GM23338 (cell line): ENCODE results near the gene NEUROG2. TPM values are rescaled to one million over a fixed set of nuclear protein-coding genes. Genes with fewer than 3 reads are reported as not detected.
A peak's percentile ranks its signal among the peaks of the same experiment; 100 is the strongest.

Source experiments
- ATAC-seq: fragments of 200-7000 bp; cut with Tn5 transposase; 3 replicates; pipeline ENCODE4 v1.9.1; 2020
- DNase-seq: peaks from one replicate; pipeline ENCODE4 v3.0.0-alpha.2; 2015; ENCODE audit warnings: low spot score
- H2AFZ ChIP-seq: fragments of 200-600 bp; sonication (generic); 2 replicates; pipeline ENCODE4 v1.8.0; 2016; ENCODE audit warnings: antibody characterized with exemption, mild to moderate bottlenecking, moderate library complexity
- H3F3A ChIP-seq: fragments of 200-600 bp; sonication (generic); replicated peaks from 2 replicates; pipeline ENCODE4 v1.8.0; 2017; ENCODE audit warnings: antibody characterized with exemption, mixed run types, low read depth
- H3K27ac ChIP-seq: fragments of 200-600 bp; sonication (generic); 2 replicates; pipeline ENCODE4 v1.6.1; 2016; ENCODE audit warnings: low read depth
- H3K27me3 ChIP-seq: fragments of 200-600 bp; sonication (generic); 2 replicates; pipeline ENCODE4 v1.8.0; 2016; ENCODE audit warnings: mild to moderate bottlenecking, mixed run types, moderate library complexity; ENCODE audit not compliant: insufficient read depth
- H3K36me3 ChIP-seq: fragments of 200-600 bp; sonication (generic); 2 replicates; pipeline ENCODE4 v1.8.0; 2016; ENCODE audit warnings: mild to moderate bottlenecking; ENCODE audit not compliant: insufficient read depth
- H3K4me1 ChIP-seq: fragments of 200-600 bp; sonication (generic); 2 replicates; pipeline ENCODE4 v1.8.0; 2016; ENCODE audit warnings: mild to moderate bottlenecking, moderate library complexity; ENCODE audit not compliant: insufficient read depth
- H3K4me2 ChIP-seq: fragments of 200-600 bp; sonication (generic); 2 replicates; pipeline ENCODE4 v1.7.1; 2017; ENCODE audit warnings: mixed run types
- H3K4me3 ChIP-seq: fragments of 200-600 bp; sonication (generic); 2 replicates; pipeline ENCODE4 v1.6.1; 2016; ENCODE audit warnings: mixed run types
- H3K79me2 ChIP-seq: fragments of 200-600 bp; sonication (generic); replicated peaks from 2 replicates; pipeline ENCODE4 v1.8.0; 2017; ENCODE audit warnings: mild to moderate bottlenecking; ENCODE audit not compliant: insufficient read depth
- H3K9me2 ChIP-seq: fragments of 200-600 bp; sonication (generic); 2 replicates; pipeline ENCODE4 v1.8.0; 2017; ENCODE audit not compliant: insufficient read depth
- H4K20me1 ChIP-seq: fragments of 200-600 bp; sonication (generic); replicated peaks from 2 replicates; pipeline ENCODE4 v1.8.0; 2017; ENCODE audit warnings: mild to moderate bottlenecking; ENCODE audit not compliant: insufficient read depth
- H3K27ac Mint-ChIP-seq: 2 replicates; pipeline ENCODE4 v1.8.0; 2020; ENCODE audit warnings: inconsistent platforms, mild to moderate bottlenecking, moderate library complexity, mixed read lengths
- H3K27me3 Mint-ChIP-seq: 3 replicates; pipeline ENCODE4 v1.8.0; 2022; ENCODE audit warnings: low read depth, mild to moderate bottlenecking, moderate library complexity, mixed read lengths, inconsistent platforms; ENCODE audit not compliant: insufficient read depth, poor library complexity
- H3K36me3 Mint-ChIP-seq: 3 replicates; pipeline ENCODE4 v1.8.0; 2021; ENCODE audit warnings: low read depth, mild to moderate bottlenecking, inconsistent platforms, moderate library complexity, mixed read lengths
- H3K4me1 Mint-ChIP-seq: 3 replicates; pipeline ENCODE4 v1.8.0; 2020; ENCODE audit warnings: mild to moderate bottlenecking, inconsistent platforms, mixed read lengths
- H3K4me3 Mint-ChIP-seq: 3 replicates; pipeline ENCODE4 v1.8.0; 2021; ENCODE audit warnings: moderate library complexity, mild to moderate bottlenecking, inconsistent platforms, mixed read lengths
- H3K9me3 Mint-ChIP-seq: 3 replicates; pipeline ENCODE4 v1.8.0; 2020; ENCODE audit warnings: moderate library complexity, mild to moderate bottlenecking, inconsistent platforms, mixed read lengths
- CREB1 ChIP-seq: fragments of 250-450 bp; sonication (Bioruptor Pico); IDR thresholded peaks from 2 replicates; pipeline ENCODE4 v1.5.0; 2020; ENCODE audit warnings: low read depth, mild to moderate bottlenecking, moderate library complexity
- CTCF ChIP-seq, 2 experiments: fragments of 200-600 bp in 1 of 2; sonication (generic) in 1 of 2; conservative IDR thresholded peaks; 2 replicates each; pipeline versions ENCODE4 v1.5.1 to v1.6.1; 2016 to 2017; ENCODE audit warnings: antibody characterized with exemption in 2 of 2, low read depth in 2 of 2, mild to moderate bottlenecking in 2 of 2, moderate library complexity in 1 of 2
- ETS1 ChIP-seq: IDR thresholded peaks from 2 replicates; pipeline ENCODE4 v1.6.1; 2016; ENCODE audit warnings: antibody characterized with exemption
- EZH2 ChIP-seq: fragments of 200-600 bp; sonication (generic); IDR thresholded peaks from one replicate; pipeline ENCODE4 v1.8.0; 2017; ENCODE audit warnings: antibody characterized with exemption, mild to moderate bottlenecking, low read depth; ENCODE audit not compliant: unreplicated experiment
- EZH2phosphoT487 ChIP-seq: fragments of 200-600 bp; sonication (generic); IDR thresholded peaks from one replicate; pipeline ENCODE4 v1.8.1; 2018; ENCODE audit warnings: antibody characterized with exemption; ENCODE audit not compliant: unreplicated experiment
- JUNB ChIP-seq: IDR thresholded peaks from one replicate; pipeline ENCODE4 v1.6.1; 2016; ENCODE audit warnings: antibody characterized with exemption; ENCODE audit not compliant: unreplicated experiment
- NANOG ChIP-seq: IDR thresholded peaks from 2 replicates; pipeline ENCODE4 v1.6.1; 2016; ENCODE audit warnings: antibody characterized with exemption, borderline replicate concordance
- POLR2AphosphoS5 ChIP-seq: IDR thresholded peaks from 2 replicates; pipeline ENCODE4 v1.6.1; 2016; ENCODE audit warnings: antibody characterized with exemption, low read depth
- REST ChIP-seq: IDR thresholded peaks from one replicate; pipeline ENCODE4 v1.6.1; 2018; ENCODE audit warnings: antibody characterized with exemption; ENCODE audit not compliant: unreplicated experiment
- STAT1 ChIP-seq: IDR thresholded peaks from one replicate; pipeline ENCODE4 v1.6.1; 2016; ENCODE audit warnings: antibody characterized with exemption; ENCODE audit not compliant: unreplicated experiment
- ZNF114 ChIP-seq: fragments of 250-450 bp; sonication (Bioruptor Pico); IDR thresholded peaks from 2 replicates; pipeline ENCODE4 v1.5.0; 2020; ENCODE audit warnings: mild to moderate bottlenecking, moderate library complexity
- ZNF331 ChIP-seq: fragments of 250-450 bp; sonication (Bioruptor Pico); IDR thresholded peaks from 2 replicates; pipeline ENCODE4 v1.5.0; 2020; ENCODE audit warnings: low read depth, mild to moderate bottlenecking, moderate library complexity
- ZNF462 ChIP-seq: fragments of 250-450 bp; sonication (Bioruptor Pico); IDR thresholded peaks from 2 replicates; pipeline ENCODE4 v1.5.0; 2020; ENCODE audit warnings: mild to moderate bottlenecking, moderate library complexity
- polyA plus RNA-seq: library from polyadenylated mRNA; unstranded; fragments of >200 nt; fragmentation: Nextera tagmentation; extraction: Ambion mirVana; gene quantifications from 2 replicates; pipeline ENCODE4 v1.2.1, GENCODE V29; 2016
- total RNA-seq: library from RNA; depleted of rRNA; stranded (reverse); fragments of >200 nt; shearing (Covaris generic); gene quantifications from 2 replicates; pipeline ENCODE4 v1.2.3, GENCODE V29; 2014

NEUROG2 gene
- total and polyA plus RNA-seq, 2 experiments from 2014 or later, result not detected

- H3K27ac Mint-ChIP-seq, result no peak overlapping the region
- H3K9me3 Mint-ChIP-seq, result peaks cover 4% of the 10 kb centered on the region; the same call in 1 of the 3 replicates
- Histone ChIP-seq H3K4me3 (no peak overlapping the region), H2AFZ (0 out of 2 replicates have a peak overlapping the region, but pooled peaks have one; percentile 52), H3K79me2 (no peaks in the 10 kb centered on the region), H3K36me3 (no peaks in the 10 kb centered on the region), H3K4me2 (no peak overlapping the region), H3K4me1 (peaks cover under 1% of the 10 kb centered on the region; the same call in 1 of the 2 replicates), H3K27ac (no peak overlapping the region), H3K9me2 (no peaks in the 10 kb centered on the region), H3K27me3 (peaks cover 47% of the 10 kb centered on the region), H3F3A (no peaks in the 10 kb centered on the region), H4K20me1 (no peaks in the 10 kb centered on the region)
- TF ChIP-seq ETS1, result no peak
- no peak for TF ChIP-seq REST
- no peak for TF ChIP-seq ZNF331 (CRISPR knock-in tag)
- no peak for TF ChIP-seq STAT1
- TF ChIP-seq EZH2phosphoT487, result no peak
- no peak for TF ChIP-seq ZNF114
- no peak for TF ChIP-seq POLR2AphosphoS5
- no peak for TF ChIP-seq CTCF (conservative IDR thresholded peaks at IDR 0.05; ENCODE audit: low read depth in 2 of 2)
- no peak for TF ChIP-seq JUNB
- TF ChIP-seq EZH2, result no peak
- no peak for TF ChIP-seq CREB1 (CRISPR knock-in tag)
- no peak for TF ChIP-seq ZNF462 (CRISPR knock-in tag)
- no peak for TF ChIP-seq NANOG
- H3K4me3 Mint-ChIP-seq, result no peak overlapping the region
- H3K27me3 Mint-ChIP-seq, result peaks cover 26% of the 10 kb centered on the region
- no peaks in the 10 kb centered on the region for H3K4me1 Mint-ChIP-seq
- DNase-seq (no peak), ATAC-seq (no peak)
- H3K36me3 Mint-ChIP-seq, result no peaks in the 10 kb centered on the region
Observed at GRCh38 chr4:112502871-112503270, 13.1 kb downstream of the NEUROG2 start.
